Stimulated activated CD4-positive, alpha-beta T cell treated with anti-CD3 and anti-CD28 coated beads, Interleukin-1b, Interleukin-23, amount 100 ng/mL, for 24 hours (primary cell): ENCODE data around the gene SLC25A2.
"Not testable (repeated sequence)": the region's sequence is repeated elsewhere in the genome, so short reads cannot be mapped to it uniquely, and the experiment has no call there.

Experiments
- DNase-seq, 4 experiments: peaks; one replicate each; pipeline ENCODE4 v3.0.0-alpha.2; 2020; ENCODE audit warnings: low read depth in 4 of 4, low spot score in 1 of 4

The SLC25A2 gene

GRCh38 chr5:141316963-141317362, 13.1 kb upstream of the SLC25A2 start:
- not testable (repeated sequence) for DNase-seq

GRCh38 chr5:141313711-141314110, 9.9 kb upstream of the SLC25A2 start:
- no peak for DNase-seq

- no peak for DNase-seq
These were observed 2.8 kb upstream of the SLC25A2 start for GRCh38 chr5:141306630-141307029.

GRCh38 chr5:141298376-141298775, 5.5 kb downstream of the SLC25A2 start:
- DNase-seq: no peak

GRCh38 chr5:141272906-141273305, 30.9 kb downstream of the SLC25A2 start:
- DNase-seq: no peak

GRCh38 chr5:141269195-141269594, 34.7 kb downstream of the SLC25A2 start:
- no peak for DNase-seq

- no peak for DNase-seq
These were observed 42.7 kb downstream of the SLC25A2 start for GRCh38 chr5:141261238-141261546.

GRCh38 chr5:141260458-141261237, 43.2 kb downstream of the SLC25A2 start:
- no peak for DNase-seq

- DNase-seq: no peak
These were observed 44.9 kb downstream of the SLC25A2 start for GRCh38 chr5:141258948-141259347.

- no peak for DNase-seq
These were observed 45.4 kb downstream of the SLC25A2 start for GRCh38 chr5:141258464-141258863.
